Dermis microvascular lymphatic vessel endothelial cell (primary cell): ENCODE results near the gene GRK6. TPM values are rescaled to one million over a fixed set of nuclear protein-coding genes. Genes with fewer than 3 reads are reported as not detected.
"Not testable (repeated sequence)": the region's sequence is repeated elsewhere in the genome, so short reads cannot be mapped to it uniquely, and the experiment has no call there.

Source experiments
- DNase-seq, 2 donors: peaks; one replicate each; pipeline versions ENCODE4 v3.0.0 to v3.0.0-alpha.2; 2010; ENCODE audit warnings: low read depth in 2 of 2
- total RNA-seq: library from RNA; depleted of rRNA; stranded (reverse); fragments of >200 nt; gene quantifications from 2 replicates; pipeline ENCODE4 v1.2.1, GENCODE V29; 2014

Gene GRK6
- total RNA-seq, 1 donor from 2014 or later = 15.4 TPM

DNA sequence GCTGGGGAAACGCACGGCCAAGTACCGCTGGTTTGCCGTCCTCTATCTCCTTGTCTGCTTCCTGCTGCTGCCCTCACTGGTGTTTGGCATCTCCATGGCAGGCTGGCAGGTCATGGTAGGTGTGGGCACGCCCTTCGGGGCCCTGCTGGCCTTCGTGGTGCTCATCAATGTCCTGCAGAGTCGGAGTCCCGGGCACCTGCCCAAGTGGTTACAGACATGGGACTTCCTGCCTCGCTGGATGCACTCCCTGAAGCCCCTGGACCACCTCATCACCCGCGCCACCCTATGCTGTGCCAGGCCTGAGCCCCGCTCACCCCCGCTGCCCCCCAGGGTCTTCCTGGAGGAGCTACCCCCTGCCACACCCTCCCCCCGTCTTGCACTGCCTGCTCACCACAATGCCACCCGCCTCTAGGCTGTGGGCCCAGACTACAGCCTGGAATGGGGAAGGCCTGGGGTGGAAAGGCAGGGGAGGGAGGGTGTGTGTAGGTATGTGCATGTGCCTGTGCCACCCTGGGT, 28.5 kb upstream of the GRK6 start:
- DNase-seq = no peak

GRCh38 chr5:177399997-177400868, 26.2 kb upstream of the GRK6 start, which contains the start of gene PFN3:
TSS of gene PFN3 (minus strand) at chr5:177400661. CDS start at chr5:177400576, 85 bp downstream.
- DNase-seq = peak; percentile 16 to 56

GRCh38 chr5:177402271-177403043, 24.0 kb upstream of the GRK6 start:
- DNase-seq = peak in 1 of 2 donors; percentile 32

DNA sequence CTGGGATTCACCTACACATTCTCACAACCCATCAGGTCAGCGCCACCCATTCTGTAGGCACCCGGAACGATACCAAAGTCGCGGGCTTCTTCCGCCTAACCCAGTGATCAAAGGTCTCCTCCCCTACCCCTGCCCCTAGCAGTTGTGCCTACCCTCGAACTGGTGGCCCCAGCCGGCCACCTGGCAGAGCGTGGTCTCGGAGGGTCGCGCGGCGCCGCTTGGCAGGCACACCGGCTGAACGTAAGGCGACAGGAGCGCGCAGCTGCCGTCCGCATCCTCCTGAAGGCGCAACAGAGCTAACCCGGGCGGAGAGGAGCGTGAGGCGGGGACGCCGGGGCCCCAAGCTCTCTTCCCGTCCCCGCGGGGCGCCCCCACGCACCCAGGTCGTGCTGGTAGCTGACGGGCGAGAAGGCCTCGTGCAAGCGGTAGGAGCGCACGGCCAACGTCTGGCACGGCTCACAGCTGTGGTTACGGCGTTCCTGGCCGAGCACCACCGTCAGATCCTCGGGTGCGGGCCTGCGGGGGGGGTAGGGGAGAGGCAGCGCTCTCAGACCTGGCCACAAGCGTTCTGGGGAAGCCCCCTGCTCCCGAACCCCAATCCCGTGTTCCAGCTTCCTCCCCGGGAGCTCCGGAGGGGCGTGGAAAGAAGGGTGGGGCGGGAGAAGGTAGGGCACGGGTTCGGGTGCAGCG, 23.2 kb upstream of the GRK6 start:
- DNase-seq = no peak

DNA sequence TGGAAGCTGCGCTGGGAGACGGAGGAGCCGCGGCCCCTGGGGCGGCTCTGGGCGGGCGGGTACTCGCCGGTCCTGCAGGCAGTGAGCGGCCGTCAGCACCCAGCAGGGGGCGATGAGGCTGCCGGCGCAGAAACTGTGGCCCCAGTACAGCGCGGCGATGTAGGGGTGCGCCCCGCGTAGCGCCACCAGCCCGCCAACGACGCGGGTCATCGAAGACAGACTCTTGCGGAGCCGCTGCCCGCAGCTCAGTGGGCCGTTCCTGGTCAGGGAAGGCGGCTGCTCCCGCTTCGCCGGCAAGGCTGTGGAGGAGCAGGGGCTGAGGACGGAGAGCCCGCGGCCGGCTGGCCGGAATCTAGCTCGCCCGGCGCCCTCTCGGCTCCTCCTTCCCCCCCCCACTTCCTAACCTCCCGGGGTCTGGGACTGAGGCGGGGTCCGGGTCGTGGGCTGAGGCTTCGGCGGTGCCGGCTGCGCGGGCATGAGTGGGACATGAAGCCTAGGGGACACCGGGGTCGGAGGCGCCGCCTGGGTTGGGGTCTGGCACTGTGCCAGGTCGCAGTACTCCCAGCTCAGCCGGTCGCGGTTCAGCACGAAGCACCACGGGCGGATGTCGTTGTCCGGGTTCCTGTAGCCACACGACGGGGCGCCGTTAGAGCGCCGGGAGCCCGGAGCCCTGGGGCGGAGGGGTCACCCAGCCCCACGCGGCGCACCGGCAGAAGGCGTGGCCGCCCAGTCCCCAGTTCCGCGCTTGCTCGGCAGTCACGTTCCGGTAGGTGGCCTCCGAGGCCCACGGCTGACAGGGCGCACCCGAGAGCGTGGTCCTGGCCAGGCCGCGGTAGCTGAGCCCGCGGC, 22.5 kb upstream of the GRK6 start:
- DNase-seq = peak; percentile 64 to 82

DNA sequence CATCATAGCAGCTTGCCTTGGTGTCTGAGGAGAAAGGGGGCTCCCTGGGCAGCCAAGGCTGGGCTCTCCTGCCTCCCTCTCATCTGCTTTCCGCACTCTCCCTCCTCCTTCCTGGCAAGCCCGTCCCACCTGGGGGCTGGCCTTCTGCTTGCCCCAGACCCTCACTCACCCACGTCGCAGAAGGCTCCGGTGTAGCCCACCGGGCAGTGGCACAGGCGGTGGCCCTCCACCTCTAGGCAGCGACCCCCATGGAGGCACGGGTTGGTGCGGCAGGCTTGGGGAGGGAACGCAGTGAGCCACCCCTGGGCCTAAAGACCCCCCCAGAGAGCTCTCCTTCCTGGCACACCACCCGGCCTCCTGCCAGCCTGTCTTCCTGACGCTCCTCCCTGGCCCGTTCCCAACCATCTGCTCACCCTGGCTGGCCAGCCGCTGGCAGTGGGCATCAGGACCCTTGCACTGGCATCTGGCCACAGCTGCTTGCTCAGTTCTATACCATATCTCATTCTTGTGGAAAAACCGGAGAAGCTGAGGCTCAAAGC, 21.8 kb upstream of the GRK6 start:
- no peak for DNase-seq

GRCh38 chr5:177405312-177405711, 21.2 kb upstream of the GRK6 start:
- no peak for DNase-seq

- DNase-seq = no peak
These were observed 20.7 kb upstream of the GRK6 start for GRCh38 chr5:177405805-177406204.

- no peak for DNase-seq
These were observed 17.3 kb upstream of the GRK6 start, which contains the start of gene F12 for GRCh38 chr5:177409043-177409801. TSS of gene F12 (minus strand) at chr5:177409564. CDS start at chr5:177409527, 37 bp downstream.

DNA sequence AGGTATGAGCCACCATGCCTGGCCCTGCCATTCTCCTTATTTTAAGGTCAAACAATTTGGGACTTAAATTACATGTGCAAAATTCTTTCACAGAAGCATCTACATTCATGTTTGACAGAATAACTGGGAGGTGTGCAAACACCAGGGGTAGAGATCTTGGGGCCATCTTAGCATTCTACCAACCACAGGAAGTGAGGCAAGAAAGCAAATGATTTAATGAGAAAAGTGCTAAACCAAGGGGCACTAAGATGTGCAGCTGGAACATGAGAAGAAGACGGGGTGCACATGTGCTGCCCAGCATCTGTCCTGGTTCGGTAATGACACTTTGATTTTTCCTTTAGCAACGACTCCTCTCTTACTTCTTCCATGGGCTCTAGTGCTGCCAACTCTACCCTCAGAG, 15.9 kb upstream of the GRK6 start:
- DNase-seq = no peak

DNA sequence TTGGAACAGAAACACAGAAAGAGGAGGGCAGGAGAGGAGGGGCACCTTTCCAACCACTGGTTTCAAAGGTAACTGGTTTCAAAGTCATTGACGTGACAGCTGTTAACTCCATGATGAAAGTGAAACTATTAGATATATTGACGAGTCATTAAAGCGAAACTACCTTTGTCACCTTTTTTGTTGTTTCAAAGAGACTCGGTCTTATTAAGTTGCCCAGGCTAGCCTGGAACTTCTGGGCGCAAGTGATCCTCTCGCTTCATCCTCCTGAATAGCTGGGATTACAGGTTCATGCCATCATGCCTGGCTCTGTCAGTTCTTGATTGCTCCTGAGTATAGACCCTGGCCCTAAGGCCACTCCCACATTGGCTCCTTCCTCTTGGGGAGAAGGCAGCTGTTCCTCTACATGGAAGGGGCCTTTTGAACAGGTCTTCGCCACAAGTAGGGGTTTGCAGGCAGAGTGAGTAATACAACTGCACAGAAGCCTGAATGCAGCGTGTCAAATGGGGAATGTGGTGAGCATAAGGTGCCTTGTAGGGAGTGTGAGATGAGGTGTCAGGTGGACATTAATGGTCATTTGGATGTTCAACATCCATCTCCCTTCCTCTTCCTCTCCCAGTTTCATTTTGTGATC, 13.8 kb upstream of the GRK6 start:
- DNase-seq = no peak

GRCh38 chr5:177414481-177414880, 12.0 kb upstream of the GRK6 start:
- DNase-seq = no peak

DNA sequence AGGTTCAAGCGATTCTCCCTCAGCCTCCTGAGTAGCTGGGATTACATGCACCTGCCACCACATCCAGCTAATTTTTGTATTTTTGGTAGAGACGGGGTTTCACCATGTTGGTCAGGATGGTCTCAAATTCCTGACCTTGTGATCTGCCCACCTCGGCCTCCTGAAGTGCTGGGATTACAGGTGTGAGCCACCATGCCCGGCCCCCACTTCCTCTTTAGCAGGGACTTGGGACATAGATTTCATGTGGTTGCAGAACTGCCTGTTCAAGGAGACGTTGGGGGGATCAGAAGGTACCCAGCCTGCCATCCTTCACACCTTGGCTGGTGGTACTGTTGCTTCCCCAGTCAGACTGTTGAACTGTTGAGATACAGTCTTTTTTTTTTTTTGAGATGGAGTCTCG, 9.4 kb upstream of the GRK6 start:
- DNase-seq = not testable (repeated sequence)

- no peak for DNase-seq
These were observed 7.4 kb upstream of the GRK6 start for GRCh38 chr5:177419046-177419445.

GRCh38 chr5:177420472-177420871, 6.0 kb upstream of the GRK6 start:
- DNase-seq = not testable (repeated sequence)

DNA sequence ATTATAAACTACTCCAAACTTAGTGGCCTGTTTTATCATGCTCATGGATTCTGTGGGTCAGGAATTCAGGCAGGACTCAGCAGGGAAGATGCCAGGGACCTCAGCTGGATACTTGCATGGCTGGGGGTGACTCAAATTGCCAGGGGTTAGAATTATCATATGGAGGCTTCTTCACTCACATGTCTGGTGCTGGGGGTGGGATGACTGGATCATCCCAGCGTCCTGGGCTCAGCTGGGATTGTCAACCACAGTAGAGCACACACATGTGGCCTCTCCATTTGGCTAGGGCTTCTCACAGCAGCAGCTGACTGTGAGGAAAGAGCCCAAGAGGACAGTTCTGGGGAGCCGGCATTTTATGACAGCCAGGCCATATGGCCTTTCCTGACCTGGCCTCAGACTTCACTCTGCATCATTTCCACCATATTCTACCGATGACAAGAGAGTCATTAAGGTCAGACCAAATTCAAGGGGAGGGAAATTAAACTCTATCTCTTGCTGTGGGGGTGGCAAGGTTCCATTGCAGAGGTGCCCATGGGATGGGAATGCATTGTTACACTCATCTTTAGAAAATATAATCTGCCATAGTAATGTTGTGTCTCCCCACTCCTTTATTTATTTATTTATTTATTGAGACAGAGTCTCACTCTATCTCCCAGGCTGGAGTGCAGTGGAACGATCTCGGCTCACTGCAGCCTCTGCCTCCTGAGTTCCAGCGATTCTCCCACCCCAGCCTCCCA, 5.2 kb upstream of the GRK6 start:
- no peak for DNase-seq

DNA sequence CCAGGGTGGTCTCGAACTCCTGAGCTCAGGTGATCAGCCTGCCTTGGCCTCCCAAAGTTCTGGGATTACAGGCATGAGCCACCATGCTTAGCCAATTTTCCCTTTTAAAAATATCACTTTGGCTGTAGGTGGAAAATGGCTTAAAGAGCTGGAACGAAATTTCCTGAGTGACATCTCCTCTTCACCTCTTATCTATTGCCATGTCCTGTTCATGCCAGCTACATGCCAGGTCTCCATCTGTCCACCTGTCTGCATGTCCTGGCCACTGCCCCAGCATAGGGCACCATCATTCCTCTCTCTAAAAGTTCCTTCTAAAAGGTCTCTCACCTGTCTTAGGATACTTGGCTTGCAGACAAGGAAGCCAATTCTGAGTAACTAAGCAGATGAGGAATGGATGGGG, 2.8 kb upstream of the GRK6 start:
- no peak for DNase-seq

GRCh38 chr5:177425196-177425800, 1.2 kb upstream of the GRK6 start:
- no peak for DNase-seq
